ENCODE data around the gene FBXL16. TPM values are rescaled to one million over a fixed set of nuclear protein-coding genes. Genes with fewer than 3 reads are reported as not detected.
A peak's percentile ranks its signal among the peaks of the same experiment; 100 is the strongest.

FBXL16 gene
- total RNA-seq, 1 donor: under 0.01 TPM

DNA sequence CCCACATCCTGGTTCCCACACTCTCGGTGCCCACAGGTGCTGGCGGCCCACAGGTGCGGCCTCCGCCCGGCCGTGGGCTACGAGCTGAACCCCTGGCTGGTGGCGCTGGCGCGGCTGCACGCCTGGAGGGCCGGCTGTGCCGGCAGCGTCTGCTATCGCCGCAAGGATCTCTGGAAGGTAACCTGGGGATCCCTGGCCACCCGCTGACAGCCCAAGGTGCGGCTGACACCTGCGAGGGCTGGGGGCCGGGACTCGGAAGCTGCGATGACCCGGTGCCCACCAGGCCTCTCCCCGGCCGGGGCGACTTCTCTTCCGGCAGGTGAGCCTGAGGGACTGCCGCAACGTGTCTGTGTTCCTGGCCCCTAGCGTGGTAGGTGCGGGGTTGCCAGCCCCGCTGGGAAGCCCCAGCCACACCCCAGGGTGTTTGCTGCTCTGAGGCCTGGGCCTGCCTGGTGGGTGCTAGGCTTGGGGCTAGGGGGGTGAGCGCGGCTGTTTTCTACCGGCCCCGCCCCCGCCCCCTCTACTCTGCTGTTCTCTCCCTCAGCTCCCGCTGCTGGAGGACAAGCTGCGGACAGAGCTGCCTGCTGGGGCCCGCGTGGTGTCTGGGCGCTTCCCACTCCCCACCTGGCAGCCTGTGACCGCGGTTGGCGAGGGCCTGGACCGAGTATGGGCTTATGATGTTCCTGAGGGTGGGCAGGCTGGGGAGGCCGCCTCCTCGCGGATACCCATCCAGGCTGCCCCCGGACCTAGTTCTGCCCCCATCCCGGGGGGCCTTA is 16.4 kb upstream of the FBXL16 start:
- TF ChIP-seq, protein P1, sequence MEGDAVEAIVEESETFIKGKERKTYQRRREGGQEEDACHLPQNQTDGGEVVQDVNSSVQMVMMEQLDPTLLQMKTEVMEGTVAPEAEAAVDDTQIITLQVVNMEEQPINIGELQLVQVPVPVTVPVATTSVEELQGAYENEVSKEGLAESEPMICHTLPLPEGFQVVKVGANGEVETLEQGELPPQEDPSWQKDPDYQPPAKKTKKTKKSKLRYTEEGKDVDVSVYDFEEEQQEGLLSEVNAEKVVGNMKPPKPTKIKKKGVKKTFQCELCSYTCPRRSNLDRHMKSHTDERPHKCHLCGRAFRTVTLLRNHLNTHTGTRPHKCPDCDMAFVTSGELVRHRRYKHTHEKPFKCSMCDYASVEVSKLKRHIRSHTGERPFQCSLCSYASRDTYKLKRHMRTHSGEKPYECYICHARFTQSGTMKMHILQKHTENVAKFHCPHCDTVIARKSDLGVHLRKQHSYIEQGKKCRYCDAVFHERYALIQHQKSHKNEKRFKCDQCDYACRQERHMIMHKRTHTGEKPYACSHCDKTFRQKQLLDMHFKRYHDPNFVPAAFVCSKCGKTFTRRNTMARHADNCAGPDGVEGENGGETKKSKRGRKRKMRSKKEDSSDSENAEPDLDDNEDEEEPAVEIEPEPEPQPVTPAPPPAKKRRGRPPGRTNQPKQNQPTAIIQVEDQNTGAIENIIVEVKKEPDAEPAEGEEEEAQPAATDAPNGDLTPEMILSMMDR (IDR thresholded peaks at IDR 0.05; ENCODE audit: insufficient read depth, low read length): no peak
- peak overlapping the region; percentile 76 for H3K4me3 ChIP-seq (ENCODE audit: low read depth, low read length)
- DNase-seq (ENCODE audit: low read depth): no peak

DNA sequence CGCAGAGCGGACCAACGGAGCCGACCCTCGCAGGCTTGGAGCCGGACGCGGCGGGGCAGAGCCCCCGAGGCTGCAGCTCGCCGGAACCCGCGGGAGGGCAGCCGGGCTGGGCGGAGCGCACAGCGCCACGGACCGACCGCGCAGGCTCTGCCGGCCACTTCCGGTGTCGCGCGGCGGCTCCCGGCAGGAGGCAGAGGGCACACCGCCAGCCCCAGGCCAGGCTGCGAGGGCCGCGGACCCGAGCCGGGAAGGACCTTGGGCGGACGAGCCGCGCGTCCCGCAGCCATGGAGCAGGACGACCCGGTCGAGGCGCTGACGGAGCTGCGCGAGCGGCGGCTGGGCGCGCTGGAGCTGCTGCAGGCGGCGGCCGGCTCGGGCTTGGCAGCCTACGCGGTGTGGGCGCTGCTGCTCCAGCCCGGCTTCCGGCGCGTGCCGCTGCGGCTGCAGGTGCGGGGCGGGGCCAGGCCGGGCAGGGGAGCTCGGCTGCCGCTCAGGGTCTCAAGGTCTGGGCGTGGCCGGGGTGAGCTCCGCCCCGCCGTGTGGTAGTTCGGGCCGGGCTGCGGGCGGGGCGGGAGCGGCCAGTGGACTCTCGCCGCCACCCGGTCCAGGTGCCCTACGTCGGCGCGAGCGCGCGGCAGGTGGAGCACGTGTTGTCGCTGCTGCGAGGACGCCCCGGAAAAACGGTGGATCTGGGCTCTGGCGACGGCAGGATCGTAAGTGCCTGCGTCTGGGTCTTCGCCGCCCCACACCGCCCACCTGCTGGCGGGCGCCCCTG is 15.6 kb upstream of the FBXL16 start, which contains the start of gene ANTKMT:
ANTKMT (plus strand) TSS at position 157 of the 775 bp plus-strand sequence; CDS start at position 286, 129 bp downstream.
- TF ChIP-seq, protein P1 (IDR thresholded peaks at IDR 0.05; ENCODE audit: insufficient read depth, low read length): no peak
- peak within 1 kb of the TSS; percentile 76 for H3K4me3 ChIP-seq (ENCODE audit: low read depth, low read length)
- DNase-seq (ENCODE audit: low read depth): peak; percentile 65

DNA sequence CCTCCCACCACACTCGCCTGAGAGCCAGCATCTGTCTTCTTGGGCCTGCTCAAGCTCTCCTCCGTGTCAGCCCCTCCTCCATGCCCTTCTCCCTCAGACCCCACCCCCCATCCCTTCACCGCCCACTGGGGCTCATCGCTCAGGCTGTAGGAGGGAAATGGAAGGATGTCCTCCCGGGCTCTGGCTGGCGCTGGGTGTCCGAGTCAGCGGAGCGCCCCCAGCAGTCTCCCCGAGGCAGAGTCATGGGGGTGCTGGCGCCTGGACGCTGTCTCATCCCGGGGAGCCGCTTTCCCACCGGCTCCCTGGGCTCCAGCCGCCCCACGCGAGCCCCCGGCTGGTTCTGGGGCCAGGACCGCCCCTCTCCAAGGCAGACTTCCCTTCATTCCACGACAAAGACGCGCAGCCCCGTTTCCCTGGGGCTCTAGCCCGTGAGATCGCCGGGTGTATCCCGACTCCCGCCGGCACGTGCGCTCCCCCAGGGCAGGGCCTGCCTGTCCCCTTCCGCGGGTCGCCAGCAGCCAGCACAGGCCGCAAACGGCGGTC is 14.9 kb upstream of the FBXL16 start:
- H3K4me3 ChIP-seq (ENCODE audit: low read depth, low read length): peak overlapping the region; percentile 76
- TF ChIP-seq, protein P1 (IDR thresholded peaks at IDR 0.05; ENCODE audit: insufficient read depth, low read length): peak; percentile 34
- peak; percentile 62 for DNase-seq (ENCODE audit: low read depth)

DNA sequence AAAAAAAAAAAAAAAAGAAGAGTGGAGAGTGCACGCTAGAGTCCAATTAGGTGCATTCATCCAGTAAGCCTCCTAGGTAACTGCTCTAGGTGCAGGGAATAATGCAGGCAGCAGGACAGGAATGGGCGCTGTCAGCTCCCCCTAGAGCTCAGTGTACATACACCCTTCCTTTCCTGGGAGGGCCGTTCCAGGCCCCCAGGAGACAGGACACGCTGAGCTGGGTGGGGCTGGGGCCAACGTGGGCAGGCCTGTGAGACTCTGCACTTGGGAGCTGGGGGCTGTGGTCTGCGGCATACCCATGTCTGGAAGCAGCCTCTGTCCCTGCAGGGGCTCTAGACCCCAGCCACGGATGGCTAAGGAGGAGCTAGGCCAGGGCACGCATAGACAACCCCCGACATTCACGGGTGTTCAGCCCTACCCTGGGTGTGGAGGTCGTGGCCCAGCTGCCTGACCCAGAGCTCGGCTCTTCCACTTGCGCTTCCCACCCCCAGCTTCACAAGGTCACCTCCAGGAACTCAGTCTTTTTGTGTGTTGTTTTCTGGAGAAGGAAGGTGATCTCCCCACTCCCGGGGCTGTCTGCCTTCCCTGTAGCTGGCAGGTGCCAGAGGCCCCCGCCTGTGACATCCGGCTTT is 14.3 kb upstream of the FBXL16 start:
- TF ChIP-seq, protein P1 (IDR thresholded peaks at IDR 0.05; ENCODE audit: insufficient read depth, low read length): peak; percentile 32
- no peak for DNase-seq (ENCODE audit: low read depth)
- peak overlapping the region; percentile 76 for H3K4me3 ChIP-seq (ENCODE audit: low read depth, low read length)

DNA sequence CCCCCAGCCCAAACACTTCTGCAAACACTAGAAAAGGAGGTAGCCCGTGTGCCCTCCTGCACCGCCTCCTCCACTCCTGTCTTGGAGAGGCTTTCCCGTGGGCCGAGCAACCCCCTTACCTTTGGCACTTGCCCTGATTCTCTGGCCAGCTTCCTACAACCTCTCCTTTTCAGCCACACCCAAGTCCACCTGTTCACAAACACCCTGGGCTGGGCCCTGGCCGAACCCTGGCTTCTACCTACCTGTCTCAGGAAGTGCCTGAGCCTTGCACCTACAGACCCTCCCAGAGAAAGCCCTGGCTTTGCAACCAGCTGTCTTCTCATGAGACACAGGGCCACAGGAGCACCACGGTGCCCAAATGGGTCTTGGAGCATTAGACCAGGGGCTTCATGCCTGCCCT is 13.3 kb upstream of the FBXL16 start:
- TF ChIP-seq, protein P1 (IDR thresholded peaks at IDR 0.05; ENCODE audit: insufficient read depth, low read length): no peak
- no peak overlapping the region for H3K4me3 ChIP-seq (ENCODE audit: low read depth, low read length)

DNA sequence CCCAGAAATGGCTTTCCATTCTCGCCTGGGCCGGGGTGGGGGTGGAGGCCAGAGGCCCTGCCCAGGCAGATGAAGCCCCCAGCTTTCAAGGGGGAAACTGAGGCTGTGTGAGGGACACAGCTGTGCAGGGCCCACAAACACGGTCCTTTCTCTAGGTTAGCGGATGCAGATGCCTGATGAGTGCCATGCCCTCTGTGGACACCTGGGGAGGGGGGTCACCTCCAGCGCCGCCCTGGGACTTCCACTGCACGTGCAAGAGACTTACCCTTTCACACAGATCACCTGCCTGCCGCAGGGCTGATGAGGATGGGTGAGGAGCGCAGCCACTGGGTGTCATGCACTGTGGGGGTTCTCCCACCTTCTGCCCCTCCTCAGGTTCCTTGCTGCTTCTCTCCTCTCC is 12.8 kb upstream of the FBXL16 start:
- no peak for DNase-seq (ENCODE audit: low read depth)
- H3K4me3 ChIP-seq (ENCODE audit: low read depth, low read length): no peak overlapping the region
- TF ChIP-seq, protein P1 (IDR thresholded peaks at IDR 0.05; ENCODE audit: insufficient read depth, low read length): no peak

More for the DNA sequence above, 13.3 kb upstream of the FBXL16 start:
- no peak for DNase-seq (ENCODE audit: low read depth)

All from fibroblast of the aortic adventitia (primary cell).